NB4 (cell line): ENCODE data around the gene SCFD2.

Experiments
- CTCF ChIP-seq: IDR thresholded peaks from one replicate; pipeline ENCODE4 v1.5.1; 2012; ENCODE audit warnings: low read depth, low read length
- POLR2A ChIP-seq: IDR thresholded peaks from 2 replicates; pipeline ENCODE4 v1.6.1; 2011; ENCODE audit warnings: mild to moderate bottlenecking; ENCODE audit not compliant: insufficient read length; ENCODE audit errors: extremely low read depth

- TF ChIP-seq POLR2A (no peak), CTCF (no peak)
Observed at GRCh38 chr4:53173576-53173975, 192.3 kb downstream of the SCFD2 start.
